ENCODE measurements around the gene BFAR. TPM values are rescaled to one million over a fixed set of nuclear protein-coding genes. Genes with fewer than 3 reads are reported as not detected.

BFAR gene
- total RNA-seq, 1 donor from 2014 or later: 74.5 TPM

Other genes with a start within 250 kb of the BFAR start
- 26.5 and 26.9 TPM in 2 replicates for gene PARN, start 2.7 kb upstream of the BFAR start, total RNA-seq
- gene PLA2G10, start 61.4 kb downstream of the BFAR start, total RNA-seq: not detected in 2 replicates
- gene NPIPA3, start 70.5 kb downstream of the BFAR start, total RNA-seq: 1.7 TPM in 1 of 2 replicates, not detected in the other
- gene NPIPA2, start 109.6 kb downstream of the BFAR start, total RNA-seq: 10.1 and 12.9 TPM in 2 replicates
- gene NOMO1, start 200.8 kb downstream of the BFAR start, total RNA-seq: 77.1 and 84.8 TPM in 2 replicates

Measured in neural crest cell (in vitro differentiated cells).